AG10803 (cell line): Measurements from ENCODE around the gene TRABD.
A peak's percentile ranks its signal among the peaks of the same experiment; 100 is the strongest.
"Not testable (repeated sequence)": the region's sequence is repeated elsewhere in the genome, so short reads cannot be mapped to it uniquely, and the experiment has no call there.

Experiments
- DNase-seq: peaks from one replicate; pipeline ENCODE4 v3.0.0; 2010; ENCODE audit warnings: low read depth
- H3K4me3 ChIP-seq: 2 replicates; pipeline ENCODE4 v1.5.1; 2011; ENCODE audit warnings: mild to moderate bottlenecking, low read length, control low read depth
- CTCF ChIP-seq: conservative IDR thresholded peaks from 2 replicates; pipeline ENCODE4 v1.5.1; 2011; ENCODE audit warnings: mild to moderate bottlenecking, low read length, control low read depth, inconsistent platforms

Gene TRABD, protein sequence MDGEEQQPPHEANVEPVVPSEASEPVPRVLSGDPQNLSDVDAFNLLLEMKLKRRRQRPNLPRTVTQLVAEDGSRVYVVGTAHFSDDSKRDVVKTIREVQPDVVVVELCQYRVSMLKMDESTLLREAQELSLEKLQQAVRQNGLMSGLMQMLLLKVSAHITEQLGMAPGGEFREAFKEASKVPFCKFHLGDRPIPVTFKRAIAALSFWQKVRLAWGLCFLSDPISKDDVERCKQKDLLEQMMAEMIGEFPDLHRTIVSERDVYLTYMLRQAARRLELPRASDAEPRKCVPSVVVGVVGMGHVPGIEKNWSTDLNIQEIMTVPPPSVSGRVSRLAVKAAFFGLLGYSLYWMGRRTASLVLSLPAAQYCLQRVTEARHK

DNA sequence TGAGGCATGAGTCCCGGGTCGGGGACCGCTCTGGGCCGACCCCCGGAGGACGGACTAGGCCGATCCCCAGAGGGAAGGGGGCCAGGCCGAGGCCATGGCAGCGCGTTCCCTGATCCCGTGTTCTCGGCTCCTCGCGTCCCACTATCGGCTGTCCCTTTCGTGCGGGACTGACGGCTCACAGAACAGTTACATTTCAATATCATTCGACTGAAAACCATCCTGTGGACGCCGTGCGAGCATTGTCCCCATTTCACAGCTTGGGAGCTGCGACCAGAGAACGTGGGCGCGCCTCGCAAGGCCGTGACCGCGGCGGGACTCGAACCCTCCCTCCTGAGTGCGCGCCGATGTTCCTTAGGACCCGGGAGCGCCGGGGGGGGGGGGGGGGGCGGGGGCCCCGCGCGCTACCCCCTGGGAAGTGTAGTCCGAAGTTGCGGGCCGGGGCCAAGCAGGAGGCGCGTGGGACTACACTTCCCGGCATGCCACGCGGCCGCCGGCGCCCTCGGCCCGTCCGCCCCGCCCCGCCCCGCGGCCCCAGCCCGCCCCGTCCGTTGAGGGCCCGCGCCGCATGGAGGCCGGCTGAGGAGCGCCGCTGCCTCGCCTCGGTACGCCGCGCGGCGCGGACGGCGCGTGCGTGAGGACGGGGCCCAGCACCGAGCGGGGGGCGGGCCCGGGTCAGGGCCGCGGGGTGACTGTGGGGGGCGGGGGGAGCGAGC, at the start of gene TRABD:
Gene TRABD (plus strand): TSS at position 539 of the 713 bp plus-strand sequence. CDS start 7,148 bp downstream, outside the sequence.
- no peak for TF ChIP-seq CTCF
- DNase-seq, result peak; percentile 87
- peak within 1 kb of the TSS; percentile 67 for H3K4me3 ChIP-seq

DNA sequence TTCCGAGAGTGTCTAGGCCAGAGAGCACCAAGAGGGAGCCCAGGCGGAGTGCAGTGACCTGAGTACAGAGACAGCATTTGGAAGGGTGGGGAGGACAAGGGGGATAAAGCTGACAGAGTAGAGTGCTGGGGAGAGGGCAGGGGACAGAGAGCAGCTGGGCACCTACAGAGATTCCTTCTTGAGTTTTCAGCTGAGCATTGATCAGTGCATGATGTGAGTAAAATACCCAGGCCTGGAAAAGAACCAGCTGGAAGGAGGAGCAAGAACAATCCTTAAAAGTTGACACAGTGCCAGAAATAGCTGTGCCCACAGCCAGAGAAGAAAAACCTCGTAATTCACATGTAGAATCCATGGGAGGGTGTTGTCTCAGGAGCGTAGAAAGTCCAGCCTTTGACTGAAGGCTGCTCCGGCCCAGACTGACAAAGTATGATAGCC, 49.1 kb upstream of the TRABD start:
- peak; percentile 20 for DNase-seq
- no peak for TF ChIP-seq CTCF
- H3K4me3 ChIP-seq, result no peak overlapping the region

- DNase-seq, H3K4me3 ChIP-seq: not testable (repeated sequence)
Measured at GRCh38 chr22:50137277-50137676, 48.4 kb upstream of the TRABD start.

GRCh38 chr22:50138041-50138440, 47.7 kb upstream of the TRABD start:
- H3K4me3 ChIP-seq, result no peak overlapping the region
- no peak for TF ChIP-seq CTCF
- DNase-seq, result no peak

DNA sequence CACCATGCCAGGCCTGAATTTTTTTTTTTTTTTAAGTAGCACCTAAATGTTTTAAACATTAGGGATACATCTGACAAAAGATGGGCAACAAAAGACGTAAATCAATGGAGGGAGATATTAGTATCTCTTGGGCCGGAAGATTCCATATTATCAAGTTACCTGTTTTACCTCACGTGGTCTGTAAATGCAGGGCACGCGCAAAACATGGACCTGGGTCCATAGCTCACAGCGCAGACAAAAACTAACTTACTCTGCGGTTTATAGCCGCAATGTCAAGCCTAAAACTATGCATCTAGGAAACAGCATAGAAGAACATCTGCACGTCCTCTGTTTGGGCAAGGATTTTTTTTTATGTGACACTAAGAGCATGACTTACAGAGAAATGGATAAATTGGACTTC, 46.7 kb upstream of the TRABD start:
- no peak overlapping the region for H3K4me3 ChIP-seq
- no peak for DNase-seq
- no peak for TF ChIP-seq CTCF

DNA sequence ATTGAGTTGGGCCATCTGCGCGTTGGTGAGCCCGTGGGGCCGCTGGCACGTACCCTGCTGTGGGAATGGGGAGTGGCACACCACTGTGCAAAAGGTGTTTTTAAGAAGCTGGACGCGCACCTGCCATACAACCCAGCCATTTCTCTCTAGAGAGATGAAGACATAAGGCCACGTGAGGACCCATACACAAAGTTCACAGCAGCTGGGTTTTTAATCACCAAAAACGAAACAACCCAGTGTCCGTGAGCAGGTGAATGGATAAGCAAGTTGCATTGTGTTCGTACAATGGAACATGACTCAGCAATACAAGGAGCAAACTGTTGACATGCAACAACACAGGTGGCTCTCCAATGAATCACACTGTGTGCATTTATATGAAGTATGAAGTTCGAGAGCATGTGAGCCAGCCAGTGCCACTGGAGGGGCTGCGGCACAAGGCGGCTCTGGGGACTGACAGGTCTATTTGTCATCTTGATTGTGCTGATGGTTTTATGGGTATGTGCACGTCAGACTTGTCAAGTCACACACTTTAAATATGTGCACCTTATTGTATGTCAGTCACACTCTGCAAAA, 45.8 kb upstream of the TRABD start:
- no peak for DNase-seq
- TF ChIP-seq CTCF, result no peak
- no peak overlapping the region for H3K4me3 ChIP-seq

- no peak for DNase-seq
- H3K4me3 ChIP-seq, result no peak overlapping the region
- no peak for TF ChIP-seq CTCF
Measured at GRCh38 chr22:50140615-50141014, 45.1 kb upstream of the TRABD start.
